PC-9 (cell line): ENCODE results near the gene GRPEL2. TPM values are rescaled to one million over a fixed set of nuclear protein-coding genes. Genes with fewer than 3 reads are reported as not detected.
A peak's percentile ranks its signal among the peaks of the same experiment; 100 is the strongest.

Experiments
- BruUV-seq: library from RNA; stranded (reverse); fragments of 400-500 nt; replicated peaks from 2 replicates; lab custom pipeline; 2021; lab: Mats Ljungman, UMichigan
- CTCF ChIA-PET: fragments of 300-600 bp; sonication (Branson Sonifier 250); formaldehyde crosslinking; loops from one replicate; lab custom pipeline; 2022; ENCODE audit warnings: antibody characterized with exemption; lab: Charles Lee
- POLR2A ChIA-PET: fragments of 300-600 bp; sonication (Branson Sonifier 250); formaldehyde crosslinking; loops from one replicate; lab custom pipeline; 2022; ENCODE audit warnings: antibody characterized with exemption; ENCODE audit not compliant: unreplicated experiment; lab: Charles Lee
- DNase-seq, 2 experiments: peaks; one replicate each; pipeline versions ENCODE4 v3.0.0 to v3.0.0-alpha.2; 2015 to 2022; ENCODE audit warnings: mixed read lengths in 1 of 2
- H2AFZ ChIP-seq: fragments of 200-600 bp; sonication (generic); 2 replicates; pipeline ENCODE4 v1.8.1; 2017; ENCODE audit warnings: antibody characterized with exemption
- H3F3A ChIP-seq: fragments of 200-600 bp; sonication (generic); 2 replicates; pipeline ENCODE4 v1.8.1; 2017; ENCODE audit warnings: antibody characterized with exemption, mild to moderate bottlenecking, low read depth; ENCODE audit not compliant: insufficient read depth
- H3K27ac ChIP-seq: fragments of 200-600 bp; sonication (generic); 2 replicates; pipeline ENCODE4 v1.6.1; 2016; ENCODE audit warnings: mixed run types
- H3K27me3 ChIP-seq: fragments of 200-600 bp; sonication (generic); 2 replicates; pipeline ENCODE4 v1.6.1; 2016; ENCODE audit warnings: low read depth, mixed run types; ENCODE audit not compliant: insufficient read depth
- H3K36me3 ChIP-seq: fragments of 200-600 bp; sonication (generic); 2 replicates; pipeline ENCODE4 v1.6.1; 2016; ENCODE audit warnings: low read depth, mixed run types
- H3K4me1 ChIP-seq: fragments of 200-600 bp; sonication (generic); replicated peaks from 2 replicates; pipeline ENCODE4 v1.6.1; 2016; ENCODE audit warnings: mixed run types; ENCODE audit not compliant: insufficient read depth
- H3K4me2 ChIP-seq: fragments of 200-600 bp; sonication (generic); 2 replicates; pipeline ENCODE4 v1.6.1; 2017; ENCODE audit warnings: mixed run types
- H3K4me3 ChIP-seq: fragments of 200-600 bp; sonication (generic); 2 replicates; pipeline ENCODE4 v1.6.1; 2016; ENCODE audit warnings: mixed run types
- H3K79me2 ChIP-seq: fragments of 200-600 bp; sonication (generic); 2 replicates; pipeline ENCODE4 v1.6.1; 2017; ENCODE audit warnings: low read depth, mixed run types
- H3K9me2 ChIP-seq: fragments of 200-600 bp; sonication (generic); 2 replicates; pipeline ENCODE4 v1.8.1; 2017; ENCODE audit warnings: mild to moderate bottlenecking; ENCODE audit not compliant: insufficient read depth
- H3K9me3 ChIP-seq: fragments of 200-600 bp; sonication (generic); 2 replicates; pipeline ENCODE4 v1.8.1; 2016; ENCODE audit warnings: low read depth; ENCODE audit not compliant: insufficient read depth
- H4K20me1 ChIP-seq: fragments of 200-600 bp; sonication (generic); 2 replicates; pipeline ENCODE4 v1.8.1; 2017; ENCODE audit not compliant: insufficient read depth
- CTCF ChIP-seq: fragments of 200-600 bp; sonication (generic); conservative IDR thresholded peaks from 2 replicates; pipeline ENCODE4 v1.6.1; 2017; ENCODE audit warnings: mixed run types, antibody characterized with exemption, mild to moderate bottlenecking, moderate library complexity
- EZH2 ChIP-seq: fragments of 200-600 bp; sonication (generic); IDR thresholded peaks from 2 replicates; pipeline ENCODE4 v1.8.0; 2017; ENCODE audit warnings: antibody characterized with exemption, low read depth
- intact Hi-C: fragments of 100-400 bp; cut with micrococcal nuclease; formaldehyde crosslinking; loops from one replicate; pipeline ENCODE4 v1.10.0; 2022; ENCODE audit not compliant: unreplicated experiment
- total RNA-seq: library from RNA; stranded (reverse); gene quantifications from 2 replicates; pipeline ENCODE4 v1.2.3, GENCODE V29; 2021

Gene GRPEL2
- total RNA-seq, 1 experiment from 2014 or later = 32.4 TPM

GRCh38 chr5:149337736-149338135, 7.6 kb upstream of the GRPEL2 start:
- Histone ChIP-seq H4K20me1 (no peaks in the 10 kb centered on the region), H3K9me2 (no peaks in the 10 kb centered on the region), H3K27me3 (no peaks in the 10 kb centered on the region), H3K36me3 (no peaks in the 10 kb centered on the region; the same call in 1 of the 2 replicates), H3K27ac (0 out of 2 replicates have a peak overlapping the region, but pooled peaks have one; percentile 28), H3K9me3 (no peaks in the 10 kb centered on the region), H3F3A (0 out of 2 replicates have a peak, but pooled peaks cover 6% of the 10 kb centered on the region), H3K4me2 (no peak overlapping the region), H3K79me2 (no peaks in the 10 kb centered on the region), H3K4me3 (no peak overlapping the region), H2AFZ (no peak overlapping the region), H3K4me1 (peaks cover 19% of the 10 kb centered on the region)
- intact Hi-C loops = no loop called here
- TF ChIP-seq EZH2 (no peak), CTCF (no peak)
- no TSS peak for BruUV-seq
- no peak for DNase-seq
- ChIA-PET CTCF (no interaction called here), POLR2A (no interaction called here)

- Histone ChIP-seq H3K9me3 (no peaks in the 10 kb centered on the region), H3K4me1 (peaks cover 19% of the 10 kb centered on the region), H3K9me2 (no peaks in the 10 kb centered on the region), H3K27me3 (no peaks in the 10 kb centered on the region), H2AFZ (no peak overlapping the region), H3K79me2 (no peaks in the 10 kb centered on the region), H3K4me3 (no peak overlapping the region), H3K4me2 (no peak overlapping the region), H3F3A (peaks cover 9% of the 10 kb centered on the region; the same call in 1 of the 2 replicates), H4K20me1 (no peaks in the 10 kb centered on the region), H3K36me3 (no peaks in the 10 kb centered on the region; the same call in 1 of the 2 replicates), H3K27ac (0 out of 2 replicates have a peak overlapping the region, but pooled peaks have one; percentile 28)
- intact Hi-C loops = no loop called here
- no TSS peak for BruUV-seq
- POLR2A ChIA-PET = interaction anchor here (0.7 kb wide), 2 partner anchors 21 to 127 kb away, joined by 3 read pairs; no protein-coding TSS in a partner anchor
- CTCF ChIA-PET = no interaction called here
- peak in 1 of 2 experiments; percentile 40 for DNase-seq
- no peak for TF ChIP-seq EZH2
- TF ChIP-seq CTCF = no peak
Measured at GRCh38 chr5:149338364-149338763, 6.9 kb upstream of the GRPEL2 start.

GRCh38 chr5:149340920-149341319, 4.4 kb upstream of the GRPEL2 start:
- no TSS peak for BruUV-seq
- TF ChIP-seq CTCF = no peak
- no peak for TF ChIP-seq EZH2
- POLR2A ChIA-PET = no interaction called here
- Histone ChIP-seq H3K79me2 (peaks cover 6% of the 10 kb centered on the region), H4K20me1 (no peaks in the 10 kb centered on the region), H3F3A (peaks cover 24% of the 10 kb centered on the region; the same call in 1 of the 2 replicates), H3K9me3 (no peaks in the 10 kb centered on the region), H3K4me2 (no peak overlapping the region), H3K27ac (no peak overlapping the region), H3K4me1 (peaks cover 19% of the 10 kb centered on the region), H3K4me3 (no peak overlapping the region), H2AFZ (no peak overlapping the region), H3K9me2 (no peaks in the 10 kb centered on the region), H3K27me3 (no peaks in the 10 kb centered on the region), H3K36me3 (no peaks in the 10 kb centered on the region; the same call in 1 of the 2 replicates)
- CTCF ChIA-PET = no interaction called here
- intact Hi-C loops = no loop called here
- DNase-seq = no peak
